Right ventricle myocardium superior (tissue), 1 donor: Measurements from ENCODE around the gene ABCC10. TPM values are rescaled to one million over a fixed set of nuclear protein-coding genes. Genes with fewer than 3 reads are reported as not detected.
"Not testable (repeated sequence)": the region's sequence is repeated elsewhere in the genome, so short reads cannot be mapped to it uniquely, and the experiment has no call there.

Source experiments
- ATAC-seq: fragments of 200-7000 bp; cut with Tn5 transposase; one replicate; pipeline ENCODE4 v1.9.1; 2020; ENCODE audit warnings: mild to moderate bottlenecking; ENCODE audit not compliant: poor library complexity
- DNase-seq: peaks from one replicate; pipeline ENCODE4 v3.0.0-alpha.2; 2020
- intact Hi-C: fragments of 100-400 bp; cut with DNase I; formaldehyde crosslinking; loops from one replicate; pipeline ENCODE4 v1.11.2; 2022
- total RNA-seq: library from RNA; stranded (reverse); fragmentation: NEBNext Ultra II Directional; extraction: Animal tissue kit (Norgen Biotek cat#: 25700); gene quantifications from one replicate; pipeline ENCODE4 v1.2.1, GENCODE V29; 2021
- donor health status: DM: no; HTN: yes; CAD: no; lungs with severe emphysema.

The ABCC10 gene
- total RNA-seq, 1 donor from 2014 or later, result 9.8 TPM

GRCh38 chr6:43489277-43490072 is 62.1 kb downstream of the ABCC10 start:
- no peak for ATAC-seq
- no peak for DNase-seq
- intact Hi-C loops, result no loop called here

- ATAC-seq, result no peak
- intact Hi-C loops, result no loop called here
Measured at GRCh38 chr6:43490523-43490939, 63.2 kb downstream of the ABCC10 start.

GRCh38 chr6:43491750-43492661 is 64.7 kb downstream of the ABCC10 start:
- intact Hi-C loops, result no loop called here
- ATAC-seq (peak; percentile 83), DNase-seq (peak; percentile 93)

More at GRCh38 chr6:43490523-43490939, 63.2 kb downstream of the ABCC10 start:
- no peak for DNase-seq

GRCh38 chr6:43492673-43493072 is 65.3 kb downstream of the ABCC10 start:
- ATAC-seq (peak; percentile 20), DNase-seq (no peak)
- intact Hi-C loops, result no loop called here

GRCh38 chr6:43493230-43493629 is 65.9 kb downstream of the ABCC10 start:
- ATAC-seq (no peak), DNase-seq (no peak)
- intact Hi-C loops, result no loop called here

GRCh38 chr6:43493833-43494232 is 66.5 kb downstream of the ABCC10 start:
- intact Hi-C loops, result no loop called here
- DNase-seq, result no peak

GRCh38 chr6:43494321-43494720 is 67.0 kb downstream of the ABCC10 start:
- DNase-seq, result no peak
- intact Hi-C loops, result no loop called here
- ATAC-seq, result no peak

More at GRCh38 chr6:43493833-43494232, 66.5 kb downstream of the ABCC10 start:
- no peak for ATAC-seq

- ATAC-seq (no peak), DNase-seq (no peak)
- intact Hi-C loops, result no loop called here
Measured at GRCh38 chr6:43494766-43495165, 67.4 kb downstream of the ABCC10 start.

- DNase-seq (no peak), ATAC-seq (no peak)
- intact Hi-C loops, result no loop called here
Measured at GRCh38 chr6:43495409-43495941, 68.1 kb downstream of the ABCC10 start.

- intact Hi-C loops, result no loop called here
- DNase-seq (no peak), ATAC-seq (peak; percentile 28)
Measured at GRCh38 chr6:43496370-43497128, 69.2 kb downstream of the ABCC10 start.

- ATAC-seq (no peak), DNase-seq (no peak)
- intact Hi-C loops, result no loop called here
Measured at GRCh38 chr6:43497129-43497396, 69.7 kb downstream of the ABCC10 start.

GRCh38 chr6:43497689-43498088 is 70.3 kb downstream of the ABCC10 start:
- intact Hi-C loops, result no loop called here
- no peak for DNase-seq
- no peak for ATAC-seq

- ATAC-seq, DNase-seq, intact Hi-C loops: not testable (repeated sequence)
Measured at GRCh38 chr6:43498291-43498690, 71.0 kb downstream of the ABCC10 start.

GRCh38 chr6:43499028-43499815 is 71.9 kb downstream of the ABCC10 start:
- ATAC-seq (no peak), DNase-seq (no peak)
- intact Hi-C loops, result no loop called here
